HTERT RPE-1 (cell line): ENCODE measurements around the gene SMOC1.

Experiments
- in situ Hi-C: fragments of 300-500 bp; cut with MboI; formaldehyde crosslinking; loops from 4 replicates; pipeline ENCODE4 v1.14.3; 2020; ENCODE audit warnings: low sequenced_read_pairs

Gene SMOC1

GRCh38 chr14:69861025-69861569, 18.1 kb upstream of the SMOC1 start:
- in situ Hi-C loops, result no loop called here

GRCh38 chr14:69863083-69863482, 16.1 kb upstream of the SMOC1 start:
- in situ Hi-C loops, result no loop called here

- in situ Hi-C loops, result no loop called here
Observed at GRCh38 chr14:69865701-69866365, 13.4 kb upstream of the SMOC1 start.

GRCh38 chr14:69868363-69868963, 10.8 kb upstream of the SMOC1 start:
- in situ Hi-C loops, result no loop called here

GRCh38 chr14:69870613-69871012, 8.6 kb upstream of the SMOC1 start:
- in situ Hi-C loops, result no loop called here

- in situ Hi-C loops, result no loop called here
Observed at GRCh38 chr14:69873877-69874780, 5.1 kb upstream of the SMOC1 start.

GRCh38 chr14:69876221-69876847, 2.9 kb upstream of the SMOC1 start:
- in situ Hi-C loops, result no loop called here

GRCh38 chr14:69876848-69877306, 2.3 kb upstream of the SMOC1 start:
- in situ Hi-C loops, result no loop called here

GRCh38 chr14:69877492-69877891, 1.7 kb upstream of the SMOC1 start:
- in situ Hi-C loops, result no loop called here

GRCh38 chr14:69878251-69878650, 965 bp upstream of the SMOC1 start:
- in situ Hi-C loops, result no loop called here

GRCh38 chr14:69880044-69880487, 850 bp downstream of the SMOC1 start:
- in situ Hi-C loops, result no loop called here

- in situ Hi-C loops, result no loop called here
Observed at GRCh38 chr14:69880893-69881292, 1.7 kb downstream of the SMOC1 start.

GRCh38 chr14:69882116-69882864, 3.1 kb downstream of the SMOC1 start:
- in situ Hi-C loops, result no loop called here

- in situ Hi-C loops, result no loop called here
Observed at GRCh38 chr14:69882915-69883314, 3.7 kb downstream of the SMOC1 start.

GRCh38 chr14:69886453-69887242, 7.4 kb downstream of the SMOC1 start:
- in situ Hi-C loops, result no loop called here

GRCh38 chr14:69887740-69888657, 8.8 kb downstream of the SMOC1 start:
- in situ Hi-C loops, result no loop called here

- in situ Hi-C loops, result no loop called here
Observed at GRCh38 chr14:69891422-69891821, 12.2 kb downstream of the SMOC1 start.

- in situ Hi-C loops, result no loop called here
Observed at GRCh38 chr14:69895109-69895508, 15.9 kb downstream of the SMOC1 start.
